NCI-H2029 (cell line): Measurements from ENCODE around the gene CACNA1D.
A peak's percentile ranks its signal among the peaks of the same experiment; 100 is the strongest.

Experiments
- DNase-seq: peaks from one replicate; lab custom pipeline; 2025; lab: John Stamatoyannopoulos, UW

CACNA1D gene

DNA sequence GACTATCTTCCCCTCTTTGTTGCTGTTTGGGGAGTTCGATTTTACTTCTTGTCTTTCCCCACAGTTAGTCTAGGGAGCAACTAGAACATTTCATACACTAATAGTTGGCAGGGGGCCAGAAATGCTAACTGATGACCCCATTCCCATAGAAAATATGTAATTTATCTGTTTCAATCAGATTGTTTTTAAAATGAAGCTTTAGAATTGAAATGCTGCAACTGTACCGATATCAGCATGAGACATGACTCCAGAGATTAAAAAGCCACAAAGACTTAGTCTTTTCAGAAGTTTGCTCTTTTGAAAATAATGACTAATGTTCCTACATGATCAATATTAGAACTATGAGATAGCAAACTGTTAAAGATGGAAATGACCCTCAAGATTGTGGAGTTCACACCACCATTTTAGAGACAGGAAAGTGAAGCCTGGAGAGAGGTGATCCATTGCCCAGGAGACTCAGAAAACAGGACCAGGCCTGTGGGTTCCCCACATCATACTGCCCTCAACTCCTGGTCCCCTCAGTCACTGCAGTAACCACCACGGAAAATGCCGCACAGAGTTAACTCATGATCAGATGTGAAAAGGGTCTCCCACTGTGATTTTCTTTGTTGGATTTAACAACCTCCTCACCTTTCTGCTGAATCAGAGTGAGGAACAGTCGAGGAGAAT is 221.5 kb downstream of the CACNA1D start:
- no peak for DNase-seq

DNA sequence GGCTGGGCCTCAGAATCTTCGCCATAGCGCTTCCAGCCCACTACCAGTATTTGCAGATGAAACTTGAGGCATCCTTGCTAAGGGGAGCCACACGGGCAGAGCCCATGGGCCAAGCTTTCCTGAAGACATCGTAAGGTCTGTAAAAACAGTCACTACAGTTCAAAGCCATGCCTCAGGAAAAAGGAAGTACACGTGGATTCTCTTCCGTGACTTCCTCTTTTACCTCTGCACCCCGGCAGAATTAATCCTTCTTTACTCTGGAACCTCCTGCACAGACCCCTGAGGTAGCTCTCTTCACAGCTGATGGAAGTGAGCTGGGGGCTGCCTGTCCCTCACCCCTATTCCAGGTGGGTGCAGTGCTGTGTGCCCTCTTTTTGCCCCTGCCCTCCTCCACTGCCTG is 222.6 kb downstream of the CACNA1D start:
- DNase-seq = no peak

DNA sequence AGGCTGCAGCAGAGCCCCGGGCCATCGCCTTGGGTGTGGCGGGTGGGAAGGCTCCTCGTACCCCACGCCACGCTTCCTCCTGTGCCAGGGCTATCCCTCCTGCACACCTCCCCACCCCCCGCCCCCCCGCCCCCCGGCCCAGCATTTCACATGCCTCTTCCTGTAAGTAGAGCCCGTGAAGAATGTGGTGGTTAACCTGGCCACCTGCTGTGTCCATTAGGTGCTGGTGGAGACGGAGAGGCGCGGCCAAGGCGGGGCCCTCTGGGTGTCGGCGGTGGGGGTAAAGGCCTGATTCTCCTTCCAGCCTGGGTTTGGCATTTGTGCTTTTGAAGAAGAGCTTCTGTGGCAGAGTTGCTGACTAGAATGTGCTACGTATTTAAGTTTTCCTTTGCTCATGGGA is 224.1 kb downstream of the CACNA1D start:
- DNase-seq = no peak

- DNase-seq = no peak
Observed at GRCh38 chr3:53719796-53720195, 225.4 kb downstream of the CACNA1D start.

DNA sequence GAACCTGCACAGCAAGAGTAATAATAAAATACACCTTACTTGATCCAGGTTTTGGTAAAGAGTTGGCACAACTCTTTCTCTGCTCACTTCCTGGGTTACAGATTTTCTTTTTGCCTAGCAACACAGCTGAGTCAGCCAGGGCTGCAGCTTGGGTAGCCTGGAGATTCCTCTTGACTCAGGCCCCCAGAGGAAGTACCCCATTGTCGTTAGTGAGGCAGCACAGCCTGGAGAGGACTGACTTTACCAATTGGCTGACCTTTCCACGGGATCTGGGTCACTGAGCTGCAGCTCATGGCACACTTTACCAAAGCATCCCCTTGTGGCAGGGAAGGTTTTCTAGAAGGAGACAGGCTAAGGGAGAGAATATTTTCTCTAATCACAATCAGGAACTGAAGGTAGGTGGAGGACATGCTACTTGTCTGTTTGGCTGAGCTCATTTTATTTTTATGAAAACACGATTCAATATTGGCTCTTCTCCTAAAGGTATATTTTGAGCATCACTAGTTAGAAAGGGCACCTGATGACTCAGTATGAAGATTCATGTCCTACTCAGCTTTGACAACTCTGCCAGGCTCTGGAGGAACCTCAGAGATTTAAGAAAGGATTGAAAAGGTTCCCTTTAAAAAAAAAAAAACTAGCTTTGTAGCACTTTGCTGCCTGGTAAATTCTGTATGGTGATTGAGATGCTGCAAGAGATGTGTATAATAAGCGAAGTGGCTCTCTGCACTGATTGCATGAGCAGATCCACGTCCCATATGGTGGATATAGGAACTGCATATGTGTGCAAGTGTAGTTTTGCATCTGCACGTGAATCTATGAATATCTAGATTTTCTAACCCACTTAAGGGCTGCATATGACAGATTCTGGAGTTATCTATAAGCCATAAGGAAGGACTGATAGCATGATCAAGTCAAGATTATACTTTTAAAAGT is 227.0 kb downstream of the CACNA1D start:
- no peak for DNase-seq

DNA sequence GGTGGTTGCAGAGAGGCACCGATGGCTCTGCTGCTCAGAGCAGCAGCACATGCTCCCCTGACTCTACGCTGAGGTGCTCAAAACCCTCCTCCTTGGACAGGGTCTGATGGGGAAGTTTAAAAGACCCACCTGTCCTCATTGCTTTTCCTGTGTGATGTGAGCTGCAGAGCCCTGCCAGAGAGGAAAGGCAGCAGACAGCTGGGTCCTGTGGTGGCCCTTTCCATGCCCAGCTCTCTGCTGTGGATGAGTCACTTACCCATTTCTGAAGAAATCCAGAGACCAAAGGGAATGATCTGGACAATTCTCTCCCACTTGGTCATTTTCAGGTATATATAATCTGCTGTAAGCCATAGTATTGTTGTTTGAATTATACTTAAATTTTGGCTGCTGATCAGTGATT is 230.2 kb downstream of the CACNA1D start:
- DNase-seq = no peak

- DNase-seq = peak; percentile 16
Observed at GRCh38 chr3:53725387-53725995, 231.1 kb downstream of the CACNA1D start.

- DNase-seq = no peak
Observed at GRCh38 chr3:53726643-53727042, 232.2 kb downstream of the CACNA1D start.

DNA sequence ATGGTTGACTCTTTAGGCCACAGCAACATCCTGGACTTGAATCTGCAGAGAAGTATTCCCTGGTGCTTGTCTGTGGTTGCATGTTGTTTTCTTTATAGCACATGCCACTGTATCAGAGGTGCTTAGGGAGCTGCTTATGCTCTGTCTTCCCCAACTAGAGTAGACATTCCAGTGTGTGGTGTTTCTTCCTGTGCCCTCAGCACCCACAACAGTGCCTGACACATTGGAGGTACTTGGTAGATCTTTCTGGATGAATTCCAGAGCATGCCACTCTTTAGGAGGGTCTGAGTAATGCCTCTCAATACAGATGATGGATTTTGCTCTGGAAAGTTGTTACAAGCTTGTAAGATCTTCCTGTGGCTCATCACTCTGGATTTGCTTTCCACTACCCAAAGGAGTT is 234.2 kb downstream of the CACNA1D start:
- no peak for DNase-seq

GRCh38 chr3:53729159-53729558 is 234.7 kb downstream of the CACNA1D start:
- DNase-seq = no peak

- no peak for DNase-seq
Observed at GRCh38 chr3:53729618-53730017, 235.2 kb downstream of the CACNA1D start.

DNA sequence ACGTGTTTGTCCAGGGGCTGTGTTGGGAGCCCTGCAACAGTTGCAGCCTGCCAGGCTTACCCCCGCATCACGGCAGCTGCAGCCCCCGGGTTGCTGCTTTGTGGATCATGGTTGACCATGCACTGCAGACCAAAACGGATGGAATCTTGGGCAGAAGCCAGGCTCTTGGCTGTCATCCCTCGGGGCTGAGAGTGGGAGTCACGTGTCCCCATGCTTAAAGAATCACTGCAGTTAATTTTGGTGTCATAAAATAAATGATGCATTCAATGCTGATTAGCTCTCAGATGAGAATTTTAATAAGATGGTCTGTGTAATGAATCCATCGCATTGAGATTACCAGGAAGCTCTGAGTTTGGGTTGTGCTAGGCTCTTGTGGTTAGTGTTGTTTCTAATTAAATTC is 236.2 kb downstream of the CACNA1D start:
- DNase-seq = peak; percentile 1

- no peak for DNase-seq
Observed at GRCh38 chr3:53731934-53732624, 237.7 kb downstream of the CACNA1D start.

GRCh38 chr3:53733446-53733845 is 239.0 kb downstream of the CACNA1D start:
- no peak for DNase-seq

DNA sequence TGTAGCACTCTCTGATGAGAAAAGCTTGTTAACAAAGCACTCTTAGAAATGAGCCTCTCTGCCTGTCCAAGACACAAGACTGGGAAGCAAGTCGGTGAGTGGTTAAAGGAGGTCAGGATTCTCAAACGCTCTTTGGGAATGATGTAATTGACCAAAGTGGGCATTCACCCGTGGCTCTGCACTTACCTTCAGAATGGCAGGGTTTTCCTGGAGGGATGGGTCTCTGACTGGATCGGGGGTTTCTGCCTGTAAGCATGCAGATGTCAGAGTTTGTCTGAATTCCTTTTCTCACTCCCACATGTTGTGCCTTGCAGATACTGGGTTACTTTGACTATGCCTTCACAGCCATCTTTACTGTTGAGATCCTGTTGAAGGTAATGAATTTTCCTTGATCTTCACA is 245.6 kb downstream of the CACNA1D start:
- no peak for DNase-seq

DNA sequence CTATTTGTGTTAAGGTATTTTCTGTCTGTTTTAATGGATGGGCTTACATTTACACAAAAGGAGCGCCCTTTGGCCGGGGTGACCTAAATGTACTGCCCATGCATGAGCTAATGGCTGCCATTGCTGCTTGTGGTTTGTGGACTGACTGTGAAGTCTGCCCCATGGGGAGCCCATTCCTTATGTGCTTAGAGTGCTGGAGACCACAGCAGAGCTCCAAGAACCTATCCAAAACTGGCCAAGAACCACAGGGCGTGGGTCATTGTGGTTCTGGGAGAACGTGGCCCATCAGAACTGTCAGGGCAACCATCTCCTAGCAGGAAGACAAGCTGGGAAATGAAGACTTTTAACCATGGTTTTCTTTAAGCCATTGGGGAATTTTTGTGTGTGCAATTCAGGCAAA is 246.5 kb downstream of the CACNA1D start:
- DNase-seq = no peak

DNA sequence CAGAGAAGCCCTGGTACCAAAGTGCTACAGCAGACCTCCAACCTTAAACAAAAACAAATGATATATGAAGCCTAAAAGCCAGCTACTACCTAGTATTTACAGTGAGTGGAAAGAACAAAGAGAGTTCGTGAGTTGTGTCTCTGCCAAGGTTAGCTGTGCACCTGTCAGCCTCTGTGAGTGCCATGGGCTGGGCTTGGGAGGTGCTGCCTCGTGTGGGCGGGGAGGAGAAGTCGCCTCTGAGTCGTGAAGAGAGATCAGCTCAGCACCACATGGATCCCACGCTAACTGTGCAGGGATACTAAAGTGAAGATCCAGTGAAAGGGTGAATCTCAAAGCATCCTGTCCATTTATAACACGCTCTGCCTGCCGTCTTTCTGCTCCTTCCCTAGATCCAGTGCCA is 249.9 kb downstream of the CACNA1D start:
- DNase-seq = peak; percentile 85

DNA sequence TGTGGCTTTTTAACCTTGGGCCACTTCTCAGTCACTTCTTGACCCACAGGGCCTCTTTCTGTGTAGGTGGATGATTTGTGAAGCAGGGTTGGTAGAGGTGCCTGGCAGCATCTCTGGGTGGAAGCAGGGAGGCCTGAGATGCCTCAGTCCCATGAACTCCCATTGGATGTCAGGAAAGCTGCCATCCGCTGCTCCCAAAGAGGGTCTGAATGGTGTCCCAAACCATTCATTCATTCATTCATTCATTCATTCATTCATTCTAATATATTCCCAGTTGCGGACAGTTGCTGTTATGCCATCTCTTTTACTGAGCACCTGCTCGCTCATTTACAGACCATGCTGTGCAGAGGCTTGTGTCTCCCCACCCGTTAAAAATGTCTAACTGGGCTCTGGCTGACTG is 253.1 kb downstream of the CACNA1D start:
- no peak for DNase-seq

- no peak for DNase-seq
Observed at GRCh38 chr3:53748512-53749271, 254.3 kb downstream of the CACNA1D start.

- DNase-seq = no peak
Observed at GRCh38 chr3:53749448-53749847, 255.0 kb downstream of the CACNA1D start.
